C4-2B (cell line): Measurements from ENCODE around the gene STX18.
"Not testable (repeated sequence)": the region's sequence is repeated elsewhere in the genome, so short reads cannot be mapped to it uniquely, and the experiment has no call there.

Source experiments
- H3K27ac ChIP-seq: fragments of 450-650 bp; 2 replicates; pipeline ENCODE4 v1.5.1; 2017
- CTCF ChIP-seq: fragments of 450-650 bp; conservative IDR thresholded peaks from 2 replicates; pipeline ENCODE4 v1.5.1; 2017; ENCODE audit warnings: mild to moderate bottlenecking
- ZFX ChIP-seq: fragments of 450-650 bp; IDR thresholded peaks from 2 replicates; pipeline ENCODE4 v1.6.1; 2017

STX18 gene

GRCh38 chr4:4566359-4566758, 24.5 kb upstream of the STX18 start:
- TF ChIP-seq CTCF = peak; percentile 18
- H3K27ac ChIP-seq = not testable (repeated sequence)

GRCh38 chr4:4564522-4564921, 22.7 kb upstream of the STX18 start:
- no peak for TF ChIP-seq ZFX
- no peak for TF ChIP-seq CTCF
- no peak overlapping the region for H3K27ac ChIP-seq

GRCh38 chr4:4560642-4561041, 18.8 kb upstream of the STX18 start:
- no peak for TF ChIP-seq ZFX
- no peak for TF ChIP-seq CTCF
- no peak overlapping the region for H3K27ac ChIP-seq

- no peak for TF ChIP-seq ZFX
- TF ChIP-seq CTCF = no peak
- no peak overlapping the region for H3K27ac ChIP-seq
Measured at GRCh38 chr4:4560136-4560535, 18.3 kb upstream of the STX18 start.

GRCh38 chr4:4559596-4559995, 17.7 kb upstream of the STX18 start:
- no peak overlapping the region for H3K27ac ChIP-seq
- TF ChIP-seq ZFX (no peak), CTCF (no peak)

GRCh38 chr4:4558881-4559280, 17.0 kb upstream of the STX18 start:
- no peak overlapping the region for H3K27ac ChIP-seq
- TF ChIP-seq ZFX (no peak), CTCF (no peak)

GRCh38 chr4:4555916-4556315, 14.1 kb upstream of the STX18 start:
- TF ChIP-seq ZFX (no peak), CTCF (no peak)
- H3K27ac ChIP-seq = no peak overlapping the region
